K562 (cell line): Measurements from ENCODE around the gene PSORS1C1. TPM values are rescaled to one million over a fixed set of nuclear protein-coding genes. Genes with fewer than 3 reads are reported as not detected.
A peak's percentile ranks its signal among the peaks of the same experiment; 100 is the strongest.

Source experiments
- ATAC-seq: fragments of 200-7000 bp; cut with Tn5 transposase; 3 replicates; pipeline ENCODE4 v1.9.1; 2020; ENCODE audit warnings: moderate library complexity
- BruUV-seq: library from RNA; stranded (reverse); fragments of 400-500 nt; replicated peaks from 2 replicates; lab custom pipeline; 2021; lab: Mats Ljungman, UMichigan
- CTCF ChIA-PET: fragments of 300-600 bp; formaldehyde crosslinking; extraction: SDS; loops from one replicate; lab custom pipeline; 2021; ENCODE audit warnings: low intra/inter-chr PET ratio; lab: Yijun Ruan, JAX
- POLR2A ChIA-PET: fragments of 300-600, 350-650 bp; sonication (Branson Sonifier 250); formaldehyde crosslinking; extraction: SDS; loops from one replicate; lab custom pipeline; 2021; ENCODE audit warnings: antibody characterized with exemption, inconsistent platforms; lab: Yijun Ruan, JAX
- DNase-seq, 4 experiments: peaks; one replicate each; pipeline versions ENCODE4 v3.0.0 to v3.0.0-alpha.2; 2011 to 2018; ENCODE audit warnings: low spot score in 3 of 4, mixed read lengths in 3 of 4; ENCODE audit errors: extremely low read depth in 1 of 4
- FAIRE-seq: peaks from 2 replicates; lab custom pipeline; 2011; peaks lifted over from hg19 to GRCh38; lab: Jason Lieb, UNC
- H2AFZ ChIP-seq: 2 replicates; pipeline ENCODE4 v1.6.0; 2011; ENCODE audit warnings: low read depth, low read length, control low read depth, inconsistent platforms
- H3K27ac ChIP-seq: fragments of 200-600 bp; 3 replicates; pipeline ENCODE4 v1.8.0; 2011; ENCODE audit warnings: low read depth, mild to moderate bottlenecking, control low read depth, inconsistent platforms, low read length, moderate library complexity, mixed read lengths; ENCODE audit errors: extremely low read depth
- H3K27me3 ChIP-seq, 2 experiments: fragments of 300-600 bp in 1 of 2; 2 replicates in 1 of 2; 3 replicates in 1 of 2; pipeline versions ENCODE4 v1.6.0 to v1.8.0; 2011; ENCODE audit warnings: inconsistent platforms in 2 of 2, low read length in 2 of 2, mild to moderate bottlenecking in 1 of 2, mixed read lengths in 1 of 2, moderate library complexity in 1 of 2; ENCODE audit not compliant: control insufficient read depth in 2 of 2, insufficient read depth in 2 of 2
- H3K36me3 ChIP-seq: fragments of 300-600 bp; 3 replicates; pipeline ENCODE4 v1.8.0; 2011; ENCODE audit warnings: mild to moderate bottlenecking, low read length, inconsistent platforms; ENCODE audit not compliant: control insufficient read depth, insufficient read depth
- H3K4me1 ChIP-seq, 2 experiments: fragments of 200-600 bp in 1 of 2; replicated peaks in 1 of 2; 2 replicates in 1 of 2; 3 replicates in 1 of 2; pipeline versions ENCODE4 v1.5.1 to v1.8.0; 2011; ENCODE audit warnings: inconsistent platforms in 2 of 2, low read length in 2 of 2, mild to moderate bottlenecking in 1 of 2, mixed read lengths in 1 of 2, moderate library complexity in 1 of 2; ENCODE audit not compliant: control insufficient read depth in 2 of 2, insufficient read depth in 2 of 2
- H3K4me2 ChIP-seq: 2 replicates; pipeline ENCODE4 v1.6.1; 2011; ENCODE audit warnings: low read length, control low read depth, inconsistent platforms, mixed read lengths; ENCODE audit not compliant: insufficient read depth
- H3K4me3 ChIP-seq: fragments of 200-600 bp; sonication (generic), shearing (Covaris generic); 2 replicates; pipeline ENCODE4 v1.5.1; 2016; ENCODE audit warnings: control low read depth, inconsistent platforms
- H3K79me2 ChIP-seq: fragments of 200-600 bp; 3 replicates; pipeline ENCODE4 v1.8.0; 2011; ENCODE audit warnings: low read length, inconsistent platforms; ENCODE audit not compliant: control insufficient read depth, insufficient read depth
- H3K9ac ChIP-seq, 2 experiments: 2 replicates each; pipeline versions ENCODE4 v1.6.0 to v1.6.1; 2011; ENCODE audit warnings: low read depth in 2 of 2, low read length in 2 of 2, control low read depth in 1 of 2, inconsistent platforms in 1 of 2, mild to moderate bottlenecking in 1 of 2, mixed read lengths in 1 of 2; ENCODE audit not compliant: insufficient read depth in 1 of 2
- H3K9me1 ChIP-seq: one replicate; pipeline ENCODE4 v1.6.0; 2011; ENCODE audit warnings: inconsistent platforms, mild to moderate bottlenecking, low read length, moderate library complexity; ENCODE audit not compliant: control insufficient read depth, insufficient read depth
- H3K9me3 ChIP-seq: replicated peaks from 2 replicates; pipeline ENCODE4 v1.5.1; 2011; ENCODE audit warnings: low read depth, low read length, inconsistent platforms; ENCODE audit not compliant: control insufficient read depth, insufficient read depth
- H4K20me1 ChIP-seq: replicated peaks from 2 replicates; pipeline ENCODE4 v1.6.1; 2011; ENCODE audit warnings: low read length, inconsistent platforms, mixed read lengths; ENCODE audit not compliant: control insufficient read depth, insufficient read depth
- GATAD2A ChIP-seq: fragments of 450-650 bp; IDR thresholded peaks from 2 replicates; pipeline ENCODE4 v1.6.1; 2017
- HDAC8 ChIP-seq: fragments of 450-650 bp; IDR thresholded peaks from 2 replicates; pipeline ENCODE4 v1.6.1; 2016; ENCODE audit warnings: mild to moderate bottlenecking, missing genetic modification characterization, moderate library complexity, missing compliant biosample characterization
- KDM2B ChIP-seq: fragments of 250-450 bp; sonication (Bioruptor Pico); IDR thresholded peaks from 2 replicates; pipeline ENCODE4 v1.8.0; 2021; ENCODE audit warnings: mild to moderate bottlenecking, moderate library complexity
- NR2C2 ChIP-seq, 2 experiments: fragments of 200-800 bp in 1 of 2; sonication (Bioruptor generic) in 1 of 2; sonication (generic) in 1 of 2; formaldehyde crosslinking in 1 of 2; IDR thresholded peaks; 2 replicates each; pipeline versions ENCODE4 v1.6.1 to v1.8.0; 2016 to 2022; ENCODE audit warnings: mild to moderate bottlenecking in 1 of 2, missing compliant biosample characterization in 1 of 2, missing genetic modification characterization in 1 of 2, missing genetic modification reagents in 1 of 2
- SMARCE1 ChIP-seq: fragments of 450-650 bp; IDR thresholded peaks from 2 replicates; pipeline ENCODE4 v1.7.1; 2016; ENCODE audit warnings: mild to moderate bottlenecking
- SUPT5H ChIP-seq: fragments of 450-650 bp; IDR thresholded peaks from 2 replicates; pipeline ENCODE4 v1.6.1; 2016
- TAF7 ChIP-seq: fragments of 450-650 bp; IDR thresholded peaks from 2 replicates; pipeline ENCODE4 v1.6.1; 2016; ENCODE audit warnings: missing genetic modification characterization, missing compliant biosample characterization
- TOE1 ChIP-seq, 2 experiments: fragments of 450-650 bp in 1 of 2; sonication (generic) in 1 of 2; formaldehyde crosslinking in 1 of 2; IDR thresholded peaks; 2 replicates each; pipeline versions ENCODE4 v1.7.1 to v1.8.0; 2016 to 2022; ENCODE audit warnings: borderline replicate concordance in 2 of 2, mild to moderate bottlenecking in 2 of 2, antibody characterized with exemption in 1 of 2, inconsistent platforms in 1 of 2, low read depth in 1 of 2, missing genetic modification reagents in 1 of 2, moderate library complexity in 1 of 2
- ZNF174 ChIP-seq: fragments of 250-450 bp; sonication (Bioruptor Pico); IDR thresholded peaks from 2 replicates; pipeline ENCODE4 v1.4.0; 2020; ENCODE audit warnings: mild to moderate bottlenecking
- ZNF175 ChIP-seq: fragments of 200-800 bp; sonication (Bioruptor generic); IDR thresholded peaks from 2 replicates; pipeline ENCODE4 v1.6.1; 2016; ENCODE audit warnings: low read depth, mild to moderate bottlenecking, missing genetic modification characterization, missing compliant biosample characterization
- WGBS: fragments of 100-300 bp; shearing (Covaris generic); methylation state at CpG from one replicate; pipeline ENCODE4 v1.1.6; 2016; ENCODE audit warnings: low coverage, mixed read lengths; ENCODE audit not compliant: insufficient coverage; ENCODE audit errors: missing lambda C conversion rate; 5-methylcytosine and 5-hydroxymethylcytosine counted together
- in situ Hi-C: fragments of 300-500 bp; cut with MboI; formaldehyde crosslinking; loops from 4 replicates; pipeline ENCODE4 v1.15.0; 2018; ENCODE audit warnings: inconsistent platforms, mixed read lengths
- intact Hi-C: fragments of 100-400 bp; cut with micrococcal nuclease; formaldehyde crosslinking; loops from 2 replicates; pipeline ENCODE4 v1.14.2; 2022
- polyA plus RNA-seq, 8 experiments: library from polyadenylated mRNA; depleted of rRNA in 4 of 8; stranded (reverse) in 5 of 8; unstranded in 3 of 8; fragments of >200 nt; fragmentation: Nextera tagmentation in 2 of 8; fragmentation: Illumina TruSeq in 1 of 8; extraction: Ambion mirVana in 2 of 8; extraction: Trizol in 1 of 8; gene quantifications; 2 replicates each; pipeline versions ENCODE4 v1.2.1 to v1.2.3, GENCODE V29; 2011 to 2014; ENCODE audit warnings: inconsistent platforms in 1 of 8, missing spikeins in 1 of 8
- total RNA-seq, 7 experiments: library from RNA; depleted of rRNA in 6 of 7; stranded (reverse); fragments of >200 nt in 6 of 7; fragmentation: Illumina TruSeq in 2 of 7; extraction: Trizol in 2 of 7; gene quantifications; 2 replicates each; pipeline versions ENCODE4 v1.2.1 to v1.2.3, GENCODE V29; 2011 to 2021; ENCODE audit warnings: low replicate concordance in 1 of 7
- TF ChIP-seq, protein P1 (sequence below): fragments of 450-650 bp; formaldehyde crosslinking; conservative IDR thresholded peaks from 2 replicates; pipeline ENCODE4 v1.4.0; 2022; ENCODE audit warnings: mild to moderate bottlenecking, missing genetic modification characterization
- TF ChIP-seq, protein P2 (sequence below): fragments of 250-450 bp; sonication (Bioruptor Pico); IDR thresholded peaks from 2 replicates; pipeline ENCODE4 v1.5.1; 2021; ENCODE audit warnings: mild to moderate bottlenecking

The PSORS1C1 gene
- total and polyA plus RNA-seq, 9 of the 15 experiments (the other 6 are each of a cell fraction or from before 2014, with no cell fraction given), result 0.11 TPM; not detected in 8

DNA sequence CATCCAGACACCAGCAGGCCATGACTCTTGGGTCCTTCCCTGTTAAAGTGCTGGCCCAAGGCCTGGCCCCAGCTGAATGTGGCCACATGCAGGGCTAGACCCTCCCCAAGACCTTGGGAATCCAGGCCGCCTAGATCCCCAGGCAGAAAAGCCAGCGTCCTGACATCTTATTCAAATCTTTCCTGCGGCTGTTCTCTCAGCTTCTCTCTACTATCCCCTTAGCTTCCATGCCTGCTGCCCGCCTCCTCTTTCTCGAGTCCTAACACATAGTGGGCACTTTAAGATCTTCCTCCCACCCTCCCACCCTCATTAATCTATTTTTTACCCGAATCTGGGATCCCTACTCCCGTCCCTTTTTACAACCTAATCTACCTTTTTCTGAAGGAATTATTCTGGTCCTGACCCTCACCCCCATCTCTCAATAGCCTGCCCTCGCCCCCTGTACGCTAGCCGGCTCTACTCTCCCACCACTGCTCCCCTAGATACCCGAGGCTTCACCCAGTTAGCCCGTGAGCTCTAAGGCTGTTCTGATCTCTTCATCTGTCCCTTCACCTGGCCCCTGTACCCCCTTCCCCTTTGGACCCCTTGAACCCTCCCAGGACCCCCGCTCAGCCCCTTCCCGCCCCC is 43.0 kb downstream of the PSORS1C1 start, which contains the start of gene CCHCR1:
Gene CCHCR1 (minus strand): TSS at position 290 of the 627 bp plus-strand sequence. CDS start 202 bp downstream, at position 88.
- peak within 1 kb of the TSS; percentile 79 for H3K27ac ChIP-seq
- ChIA-PET CTCF (no interaction called here), POLR2A (interaction anchor here (0.6 to 1.9 kb wide), 6 partner anchors 10 to 38 kb away, joined by 3 to 7 read pairs (median 4); no protein-coding TSS in a partner anchor)
- BruUV-seq, result no TSS peak
- peak within 1 kb of the TSS; percentile 81 to 96 for H3K9ac ChIP-seq
- H3K4me3 ChIP-seq, result peak within 1 kb of the TSS; percentile 75
- ATAC-seq (peak; percentile 48), DNase-seq (peak in 2 of 4 experiments; percentile 30 to 33), FAIRE-seq (no peak)
- no peaks in the 10 kb centered on the region; the same call in 1 of the 2 replicates for H4K20me1 ChIP-seq
- H3K36me3 ChIP-seq, result peaks cover 44% of the 10 kb centered on the region; the same call in 2 of the 3 replicates
- H3K4me1 ChIP-seq, result peaks cover 17 to 30% of the 10 kb centered on the region in 2 experiments; a peak in 4 of 5 replicates
- no peaks in the 10 kb centered on the region for H3K9me3 ChIP-seq
- no peaks in the 10 kb centered on the region for H3K9me1 ChIP-seq
- peaks cover 24% of the 10 kb centered on the region; the same call in 2 of the 3 replicates for H3K79me2 ChIP-seq
- intact Hi-C loops (loop anchor here (2.0 kb wide), 1 partner anchor 21 kb away; no protein-coding TSS in a partner anchor), in situ Hi-C loops (no loop called here)
- H3K4me2 ChIP-seq, result peak within 1 kb of the TSS; percentile 92
- H3K27me3 ChIP-seq, result no peaks in the 10 kb centered on the region
- WGBS, result 4% methylated on average over 8 of the region's 14 CpGs
- H2AFZ ChIP-seq, result peak within 1 kb of the TSS; percentile 96
- TF ChIP-seq, protein P1, sequence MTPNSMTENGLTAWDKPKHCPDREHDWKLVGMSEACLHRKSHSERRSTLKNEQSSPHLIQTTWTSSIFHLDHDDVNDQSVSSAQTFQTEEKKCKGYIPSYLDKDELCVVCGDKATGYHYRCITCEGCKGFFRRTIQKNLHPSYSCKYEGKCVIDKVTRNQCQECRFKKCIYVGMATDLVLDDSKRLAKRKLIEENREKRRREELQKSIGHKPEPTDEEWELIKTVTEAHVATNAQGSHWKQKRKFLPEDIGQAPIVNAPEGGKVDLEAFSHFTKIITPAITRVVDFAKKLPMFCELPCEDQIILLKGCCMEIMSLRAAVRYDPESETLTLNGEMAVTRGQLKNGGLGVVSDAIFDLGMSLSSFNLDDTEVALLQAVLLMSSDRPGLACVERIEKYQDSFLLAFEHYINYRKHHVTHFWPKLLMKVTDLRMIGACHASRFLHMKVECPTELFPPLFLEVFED (CRISPR knock-in tag), result 0 out of 2 replicates have a peak, but pooled peaks have one; percentile 63
- TF ChIP-seq SMARCE1 (peak; percentile 32), SUPT5H (peak; percentile 78), TAF7 (tag) (peak; percentile 84), KDM2B (no peak), GATAD2A (0 out of 2 replicates have a peak, but pooled peaks have one; percentile 13), TOE1 (IDR thresholded peaks at IDR 0.05; ENCODE audit: borderline replicate concordance) (no peak), TOE1 (CRISPR knock-in tag; IDR thresholded peaks at IDR 0.05; ENCODE audit: borderline replicate concordance, low read depth) (no peak), NR2C2 (CRISPR knock-in tag; IDR thresholded peaks at IDR 0.05) (no peak), NR2C2 (tag; IDR thresholded peaks at IDR 0.05) (no peak), ZNF175 (CRISPR knock-in tag) (no peak), ZNF174 (CRISPR knock-in tag) (no peak), HDAC8 (no peak)
- TF ChIP-seq, protein P2, sequence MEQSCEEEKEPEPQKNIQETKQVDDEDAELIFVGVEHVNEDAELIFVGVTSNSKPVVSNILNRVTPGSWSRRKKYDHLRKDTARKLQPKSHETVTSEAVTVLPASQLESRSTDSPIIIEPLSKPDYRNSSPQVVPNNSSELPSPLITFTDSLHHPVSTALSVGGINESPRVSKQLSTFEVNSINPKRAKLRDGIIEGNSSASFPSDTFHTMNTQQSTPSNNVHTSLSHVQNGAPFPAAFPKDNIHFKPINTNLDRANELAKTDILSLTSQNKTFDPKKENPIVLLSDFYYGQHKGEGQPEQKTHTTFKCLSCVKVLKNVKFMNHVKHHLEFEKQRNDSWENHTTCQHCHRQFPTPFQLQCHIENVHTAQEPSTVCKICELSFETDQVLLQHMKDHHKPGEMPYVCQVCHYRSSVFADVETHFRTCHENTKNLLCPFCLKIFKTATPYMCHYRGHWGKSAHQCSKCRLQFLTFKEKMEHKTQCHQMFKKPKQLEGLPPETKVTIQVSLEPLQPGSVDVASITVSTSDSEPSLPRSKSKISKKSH (CRISPR knock-in tag), result no peak
